Activated T-helper 2 cell treated with anti-CD3 and anti-CD28 coated beads, Interferon-gamma antibody, Interleukin-2, Interleukin-4, amounts not matched to agents 10 μg/mL and 5 μg/mL and 100 μg/mL, durations not matched to agents 14 hours and 24 hours and 36 hours (primary cell): ENCODE data around the gene YWHAB. TPM values are rescaled to one million over a fixed set of nuclear protein-coding genes. Genes with fewer than 3 reads are reported as not detected.

Experiments
- DNase-seq: peaks from one replicate; pipeline ENCODE4 v3.0.0; 2021; ENCODE audit warnings: low spot score
- H3K27ac Mint-ChIP-seq: one replicate; pipeline ENCODE4 v1.8.0; 2021; ENCODE audit warnings: mixed read lengths
- H3K27me3 Mint-ChIP-seq: one replicate; pipeline ENCODE4 v1.8.0; 2021; ENCODE audit warnings: low read depth, mixed read lengths
- H3K36me3 Mint-ChIP-seq: one replicate; pipeline ENCODE4 v1.8.0; 2021; ENCODE audit warnings: low read depth, mixed read lengths
- H3K4me1 Mint-ChIP-seq: one replicate; pipeline ENCODE4 v1.8.0; 2021; ENCODE audit warnings: low read depth, mixed read lengths
- H3K4me3 Mint-ChIP-seq: one replicate; pipeline ENCODE4 v1.8.0; 2021; ENCODE audit warnings: low read depth, mild to moderate bottlenecking, moderate library complexity, mixed read lengths
- H3K9me3 Mint-ChIP-seq: one replicate; pipeline ENCODE4 v1.8.0; 2021; ENCODE audit warnings: mixed read lengths
- intact Hi-C: fragments of 100-400 bp; cut with micrococcal nuclease; formaldehyde crosslinking; loops from one replicate; pipeline ENCODE4 v1.15.1; 2023
- total RNA-seq: library from RNA; stranded (reverse); gene quantifications from 2 replicates; pipeline ENCODE4 v1.2.3, GENCODE V29; 2022

YWHAB gene
- total RNA-seq, 1 donor from 2014 or later: 221 TPM

- H3K27ac Mint-ChIP-seq: no peak overlapping the region
- peaks cover 94% of the 10 kb centered on the region for H3K36me3 Mint-ChIP-seq
- no peaks in the 10 kb centered on the region for H3K27me3 Mint-ChIP-seq
- intact Hi-C loops: no loop called here
- H3K4me1 Mint-ChIP-seq: peaks cover 19% of the 10 kb centered on the region
- H3K9me3 Mint-ChIP-seq: no peaks in the 10 kb centered on the region
- H3K4me3 Mint-ChIP-seq: no peak overlapping the region
- no peak for DNase-seq
These were observed 67.2 kb downstream of the YWHAB start for GRCh38 chr20:44952731-44953130.

GRCh38 chr20:44954211-44954610 lies 68.7 kb downstream of the YWHAB start:
- Mint-ChIP-seq H3K9me3 (no peaks in the 10 kb centered on the region), H3K27ac (no peak overlapping the region), H3K4me3 (no peak overlapping the region), H3K36me3 (peaks cover 95% of the 10 kb centered on the region), H3K4me1 (peaks cover 32% of the 10 kb centered on the region), H3K27me3 (no peaks in the 10 kb centered on the region)
- DNase-seq: no peak
- intact Hi-C loops: no loop called here

GRCh38 chr20:44955270-44955669 lies 69.8 kb downstream of the YWHAB start:
- Mint-ChIP-seq H3K36me3 (peaks cover 91% of the 10 kb centered on the region), H3K27me3 (no peaks in the 10 kb centered on the region), H3K4me1 (peaks cover 38% of the 10 kb centered on the region), H3K4me3 (no peak overlapping the region), H3K27ac (no peak overlapping the region), H3K9me3 (no peaks in the 10 kb centered on the region)
- no peak for DNase-seq
- intact Hi-C loops: loop anchor here (5.0 kb wide), 1 partner anchor 37 kb away; no protein-coding TSS in a partner anchor

GRCh38 chr20:44956410-44956809 lies 70.9 kb downstream of the YWHAB start:
- DNase-seq: no peak
- no peak overlapping the region for H3K27ac Mint-ChIP-seq
- no peak overlapping the region for H3K4me3 Mint-ChIP-seq
- peaks cover 81% of the 10 kb centered on the region for H3K36me3 Mint-ChIP-seq
- intact Hi-C loops: loop anchor here (5.0 kb wide), 1 partner anchor 36 kb away; no protein-coding TSS in a partner anchor
- no peaks in the 10 kb centered on the region for H3K27me3 Mint-ChIP-seq
- peaks cover 48% of the 10 kb centered on the region for H3K4me1 Mint-ChIP-seq
- no peaks in the 10 kb centered on the region for H3K9me3 Mint-ChIP-seq

Other genes starting within 250 kb of the YWHAB start
- 33.3 and 34.5 TPM in 2 replicates for gene ADA, start 234.0 kb upstream of the YWHAB start, total RNA-seq
- not detected in 2 replicates for gene CCN5, start 170.3 kb upstream of the YWHAB start, total RNA-seq
- gene KCNK15, start 139.8 kb upstream of the YWHAB start, total RNA-seq: 0.16 and 0.34 TPM in 2 replicates
- gene RIMS4, start 75.2 kb upstream of the YWHAB start, total RNA-seq: not detected in 2 replicates
- 83.6 and 94.1 TPM in 2 replicates for gene PABPC1L, start 24.4 kb downstream of the YWHAB start, total RNA-seq
- 59.5 and 62.1 TPM in 2 replicates for gene TOMM34, start 74.7 kb downstream of the YWHAB start, total RNA-seq
- 147 and 149 TPM in 2 replicates for gene STK4, start 80.8 kb downstream of the YWHAB start, total RNA-seq
- 0.18 and 0.21 TPM in 2 replicates for gene KCNS1, start 215.4 kb downstream of the YWHAB start, total RNA-seq
- gene WFDC5, start 229.5 kb downstream of the YWHAB start, total RNA-seq: not detected in 2 replicates
- gene WFDC12, start 238.8 kb downstream of the YWHAB start, total RNA-seq: not detected in 2 replicates